Gastroesophageal sphincter (tissue), 4 donors: ENCODE results near the gene ZNF468. TPM values are rescaled to one million over a fixed set of nuclear protein-coding genes. Genes with fewer than 3 reads are reported as not detected.
A peak's percentile ranks its signal among the peaks of the same experiment; 100 is the strongest.
"Not testable (repeated sequence)": the region's sequence is repeated elsewhere in the genome, so short reads cannot be mapped to it uniquely, and the experiment has no call there.

ENCODE experiments used
- ATAC-seq: fragments of 150-250 bp; one replicate; pipeline ENCODE4 v1.9.1; 2016; ENCODE audit warnings: mild to moderate bottlenecking, moderate library complexity
- H3K27ac ChIP-seq, 4 donors: fragments of 200-600 bp; sonication (generic) in 3 of 4; 1 replicate in 3 of 4; 2 replicates in 1 of 4; pipeline ENCODE4 v1.5.1; 2016 to 2019
- H3K27me3 ChIP-seq: fragments of 200-600 bp; sonication (generic); one replicate; pipeline ENCODE4 v1.5.1; 2019
- H3K36me3 ChIP-seq, 2 donors: fragments of 200-600 bp; sonication (generic); one replicate each; pipeline ENCODE4 v1.5.1; 2019; ENCODE audit warnings: control low read depth in 1 of 2
- H3K4me1 ChIP-seq, 3 donors: fragments of 200-600 bp; sonication (generic); 1 replicate in 2 of 3; 2 replicates in 1 of 3; pipeline ENCODE4 v1.5.1; 2016 to 2019; ENCODE audit warnings: control low read depth in 2 of 3
- H3K4me3 ChIP-seq, 2 donors: fragments of 200-600 bp; sonication (generic); one replicate each; pipeline ENCODE4 v1.5.1; 2019; ENCODE audit warnings: mild to moderate bottlenecking in 1 of 2, moderate library complexity in 1 of 2
- H3K9me3 ChIP-seq, 3 donors: fragments of 200-600 bp; sonication (generic); one replicate each; pipeline ENCODE4 v1.5.1; 2017 to 2019; ENCODE audit warnings: control low read depth in 2 of 3
- EP300 ChIP-seq: sonication (generic); formaldehyde crosslinking; IDR thresholded peaks from one replicate; pipeline ENCODE4 v1.6.1; 2017; ENCODE audit warnings: antibody characterized with exemption, mild to moderate bottlenecking
- POLR2A ChIP-seq, 2 donors: fragments of 450-650 bp; IDR thresholded peaks; one replicate each; pipeline ENCODE4 v1.6.1; 2017; ENCODE audit warnings: antibody characterized with exemption in 2 of 2, mild to moderate bottlenecking in 2 of 2, moderate library complexity in 1 of 2
- POLR2AphosphoS5 ChIP-seq: sonication (generic); formaldehyde crosslinking; IDR thresholded peaks from one replicate; pipeline ENCODE4 v1.6.1; 2017; ENCODE audit warnings: antibody characterized with exemption
- WGBS, 2 donors: methylation state at CpG; one replicate each; pipeline ENCODE4 v1.1.5; 2018; ENCODE audit warnings: low coverage in 1 of 2; 5-methylcytosine and 5-hydroxymethylcytosine counted together
- total RNA-seq, 4 donors: library from RNA; depleted of rRNA; stranded (reverse); fragments of >200 nt; gene quantifications; one replicate each; pipeline ENCODE4 v1.1.0, GENCODE V29; 2016
- TF ChIP-seq, protein P1 (sequence below), 4 experiments: fragments of 200-600 bp in 2 of 4; fragments of 450-650 bp in 2 of 4; sonication (generic) in 1 of 4; IDR thresholded peaks; one replicate each; pipeline ENCODE4 v1.5.1; 2017 to 2019; ENCODE audit warnings: antibody characterized with exemption in 4 of 4, mild to moderate bottlenecking in 2 of 4, moderate library complexity in 2 of 4

Gene ZNF468
- total RNA-seq, 4 donors from 2014 or later, result 10.0 to 17.0 (median 13.2) TPM

DNA sequence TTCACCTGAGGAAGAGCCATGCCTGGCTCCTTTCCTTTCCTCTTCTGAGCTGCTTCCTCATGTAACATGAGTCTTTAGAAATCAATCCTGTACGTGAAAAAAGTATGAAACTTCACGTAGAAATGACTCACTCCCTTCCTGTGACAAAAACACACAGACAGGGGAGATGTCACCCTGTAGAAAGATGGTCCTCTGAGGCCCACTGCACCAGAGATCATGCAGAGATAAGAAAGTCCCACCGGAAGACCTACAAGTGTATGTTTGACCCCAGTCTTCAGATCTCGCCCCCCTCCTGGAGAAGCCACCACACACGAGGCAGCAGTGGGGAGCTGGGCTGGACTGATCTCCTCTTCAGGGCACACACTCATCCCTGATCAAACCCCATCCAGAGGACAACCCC, 23.9 kb downstream of the ZNF468 start:
- not testable (repeated sequence) for H3K27ac ChIP-seq, H3K4me3 ChIP-seq, H3K4me1 ChIP-seq, H3K27me3 ChIP-seq, ATAC-seq
- H3K9me3 ChIP-seq, result peaks cover 0 to 14% (median 0%) of the 10 kb centered on the region in 3 donors
- H3K36me3 ChIP-seq, result peaks cover 0 to 11% of the 10 kb centered on the region in 2 donors
- 50 to 66% methylated on average over 2 of the region's 5 CpGs for WGBS, 2 donors

DNA sequence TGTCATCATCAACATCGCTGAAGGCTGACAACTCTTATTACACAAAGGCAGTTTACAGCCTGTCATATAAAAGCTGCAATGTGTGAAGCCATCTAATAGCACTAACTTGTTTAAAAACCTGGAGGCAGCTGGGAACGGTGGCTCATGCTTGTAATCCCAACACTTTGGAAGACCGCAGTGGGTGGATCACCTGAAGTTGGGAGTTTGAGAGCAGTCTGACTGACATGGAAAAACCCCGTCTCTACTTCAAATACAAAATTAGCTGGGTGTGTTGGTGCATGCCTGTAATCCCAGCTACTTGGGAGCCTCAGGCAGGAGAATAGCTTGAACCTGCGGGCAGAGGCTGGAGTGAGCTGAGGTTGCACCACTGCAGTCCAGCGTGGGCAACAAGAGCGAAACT, 27.6 kb downstream of the ZNF468 start:
- H3K27ac ChIP-seq, H3K4me1 ChIP-seq, H3K9me3 ChIP-seq, H3K4me3 ChIP-seq, ATAC-seq, H3K36me3 ChIP-seq, H3K27me3 ChIP-seq: not testable (repeated sequence)
- WGBS, 2 donors, result 68 to 71% methylated on average over 3 to 4 of the region's 7 CpGs

DNA sequence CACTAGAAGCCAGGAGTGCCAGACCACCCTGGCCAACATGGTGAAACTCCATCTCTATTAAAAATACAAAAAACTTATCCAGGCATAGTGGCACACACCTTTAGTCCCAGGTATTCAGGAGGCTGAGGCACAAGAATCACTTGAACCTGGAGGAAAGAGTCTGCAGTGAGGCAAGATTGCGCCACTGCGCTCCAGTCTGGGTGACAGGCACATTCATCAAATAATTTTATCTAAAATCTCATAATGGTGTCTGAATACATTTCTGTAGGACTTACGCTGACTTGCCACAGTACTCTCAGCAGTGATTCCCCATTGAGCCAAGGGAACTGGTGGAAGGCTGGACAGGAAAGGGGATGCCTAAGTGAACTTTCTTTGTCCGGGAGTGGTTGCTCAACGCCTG, 31.7 kb downstream of the ZNF468 start:
- no peak overlapping the region for H3K4me3 ChIP-seq
- no peak for ATAC-seq
- TF ChIP-seq EP300, result no peak
- no peak for TF ChIP-seq POLR2A (IDR thresholded peaks at IDR 0.05)
- no peak for TF ChIP-seq POLR2AphosphoS5
- TF ChIP-seq, protein P1, sequence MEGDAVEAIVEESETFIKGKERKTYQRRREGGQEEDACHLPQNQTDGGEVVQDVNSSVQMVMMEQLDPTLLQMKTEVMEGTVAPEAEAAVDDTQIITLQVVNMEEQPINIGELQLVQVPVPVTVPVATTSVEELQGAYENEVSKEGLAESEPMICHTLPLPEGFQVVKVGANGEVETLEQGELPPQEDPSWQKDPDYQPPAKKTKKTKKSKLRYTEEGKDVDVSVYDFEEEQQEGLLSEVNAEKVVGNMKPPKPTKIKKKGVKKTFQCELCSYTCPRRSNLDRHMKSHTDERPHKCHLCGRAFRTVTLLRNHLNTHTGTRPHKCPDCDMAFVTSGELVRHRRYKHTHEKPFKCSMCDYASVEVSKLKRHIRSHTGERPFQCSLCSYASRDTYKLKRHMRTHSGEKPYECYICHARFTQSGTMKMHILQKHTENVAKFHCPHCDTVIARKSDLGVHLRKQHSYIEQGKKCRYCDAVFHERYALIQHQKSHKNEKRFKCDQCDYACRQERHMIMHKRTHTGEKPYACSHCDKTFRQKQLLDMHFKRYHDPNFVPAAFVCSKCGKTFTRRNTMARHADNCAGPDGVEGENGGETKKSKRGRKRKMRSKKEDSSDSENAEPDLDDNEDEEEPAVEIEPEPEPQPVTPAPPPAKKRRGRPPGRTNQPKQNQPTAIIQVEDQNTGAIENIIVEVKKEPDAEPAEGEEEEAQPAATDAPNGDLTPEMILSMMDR (IDR thresholded peaks at IDR 0.05), result no peak

DNA sequence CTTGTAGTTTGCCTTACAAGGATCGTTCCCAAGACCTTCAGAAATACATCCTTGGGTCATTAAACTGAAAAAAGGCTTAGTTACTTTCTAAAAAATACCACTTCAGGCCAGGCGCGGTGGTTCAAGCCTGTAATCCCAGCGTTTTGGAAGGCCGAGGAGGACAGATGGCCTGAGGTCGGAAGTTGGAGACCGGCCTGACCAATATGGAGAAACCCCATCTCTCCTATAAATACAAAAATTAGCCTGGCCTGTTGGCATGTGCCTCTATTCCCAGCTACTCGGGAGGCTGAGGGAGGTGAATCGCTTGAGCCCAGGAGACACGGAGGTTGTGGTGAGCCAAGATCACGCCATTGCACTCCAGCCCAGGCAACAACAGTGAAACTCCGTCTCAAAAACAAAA, 33.7 kb downstream of the ZNF468 start:
- 86 to 94% methylated on average over 8 to 11 of the region's 12 CpGs for WGBS, 2 donors
- H3K4me3 ChIP-seq, result no peak overlapping the region
- ATAC-seq, result no peak
- TF ChIP-seq EP300 (no peak), POLR2AphosphoS5 (no peak), POLR2A (IDR thresholded peaks at IDR 0.05) (no peak)
- TF ChIP-seq, protein P1 (IDR thresholded peaks at IDR 0.05), result no peak
- H3K36me3 ChIP-seq, result no peaks in the 10 kb centered on the region
- no peak overlapping the region for H3K27ac ChIP-seq
- no peaks in the 10 kb centered on the region for H3K27me3 ChIP-seq
- H3K9me3 ChIP-seq, result no peaks in the 10 kb centered on the region
- peaks cover 0 to 13% (median 0%) of the 10 kb centered on the region in 3 donors for H3K4me1 ChIP-seq

More for the DNA sequence above, 31.7 kb downstream of the ZNF468 start:
- 92 to 96% methylated on average over 4 of the region's 5 CpGs for WGBS, 2 donors
- Histone ChIP-seq H3K4me1 (peaks cover 0 to 6% (median 0%) of the 10 kb centered on the region in 3 donors), H3K36me3 (no peaks in the 10 kb centered on the region), H3K27me3 (no peaks in the 10 kb centered on the region), H3K9me3 (no peaks in the 10 kb centered on the region), H3K27ac (no peak overlapping the region)

DNA sequence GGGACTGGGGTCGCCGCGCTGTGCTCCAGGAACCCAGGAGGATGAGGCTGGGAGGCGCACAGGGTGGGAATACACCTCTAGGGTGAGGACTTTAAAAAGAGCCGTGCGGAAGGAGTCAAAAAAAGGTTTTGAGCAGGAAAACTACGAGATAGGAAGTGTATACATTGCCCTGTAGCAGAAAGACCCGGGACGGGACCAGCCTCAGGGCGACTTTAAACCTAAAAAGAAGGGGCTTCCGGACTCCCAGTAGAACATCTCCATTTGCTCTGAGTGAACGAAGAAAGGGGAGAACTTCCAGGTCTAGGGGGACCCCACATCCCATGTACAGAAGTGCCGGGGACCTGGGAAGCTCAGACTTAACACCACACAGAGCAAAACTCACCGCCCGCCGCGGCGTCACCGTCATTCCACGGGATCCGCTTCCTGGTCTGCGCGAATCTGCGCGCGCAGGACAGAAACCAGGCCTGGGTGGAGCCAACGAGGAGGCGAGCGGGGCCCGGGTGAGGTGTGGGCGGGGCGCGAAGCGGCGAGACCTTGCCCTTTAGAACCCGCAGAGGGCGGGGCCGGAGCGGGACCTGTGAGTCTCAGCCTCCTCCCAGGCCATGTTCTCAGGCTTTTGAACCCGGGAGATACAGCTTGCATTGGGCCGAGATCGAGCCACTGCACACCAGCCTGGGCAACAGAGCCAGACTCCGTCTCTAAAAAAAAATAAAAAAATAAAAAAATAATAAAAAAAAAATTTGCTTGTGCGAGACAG, 36.0 kb downstream of the ZNF468 start, which contains the start of gene ZNF28:
ZNF28 (minus strand) TSS at position 430 of the 757 bp plus-strand sequence. CDS start 3,675 bp downstream, outside the sequence.
- ATAC-seq, result peak; percentile 100
- H3K27ac ChIP-seq, result peak within 1 kb of the TSS; percentile 19 to 85 (median 73)
- peaks cover 0 to 19% of the 10 kb centered on the region in 2 donors for H3K36me3 ChIP-seq
- TF ChIP-seq, protein P1 (IDR thresholded peaks at IDR 0.05), result peak in 1 of 4 experiments; percentile 10
- peak within 1 kb of the TSS; percentile 63 for H3K4me3 ChIP-seq
- H3K27me3 ChIP-seq, H3K9me3 ChIP-seq: not testable (repeated sequence)
- peaks cover 0 to 13% (median 0%) of the 10 kb centered on the region in 3 donors for H3K4me1 ChIP-seq
- WGBS, 2 donors, result 0 to 1% methylated on average over 11 to 17 of the region's 44 CpGs

DNA sequence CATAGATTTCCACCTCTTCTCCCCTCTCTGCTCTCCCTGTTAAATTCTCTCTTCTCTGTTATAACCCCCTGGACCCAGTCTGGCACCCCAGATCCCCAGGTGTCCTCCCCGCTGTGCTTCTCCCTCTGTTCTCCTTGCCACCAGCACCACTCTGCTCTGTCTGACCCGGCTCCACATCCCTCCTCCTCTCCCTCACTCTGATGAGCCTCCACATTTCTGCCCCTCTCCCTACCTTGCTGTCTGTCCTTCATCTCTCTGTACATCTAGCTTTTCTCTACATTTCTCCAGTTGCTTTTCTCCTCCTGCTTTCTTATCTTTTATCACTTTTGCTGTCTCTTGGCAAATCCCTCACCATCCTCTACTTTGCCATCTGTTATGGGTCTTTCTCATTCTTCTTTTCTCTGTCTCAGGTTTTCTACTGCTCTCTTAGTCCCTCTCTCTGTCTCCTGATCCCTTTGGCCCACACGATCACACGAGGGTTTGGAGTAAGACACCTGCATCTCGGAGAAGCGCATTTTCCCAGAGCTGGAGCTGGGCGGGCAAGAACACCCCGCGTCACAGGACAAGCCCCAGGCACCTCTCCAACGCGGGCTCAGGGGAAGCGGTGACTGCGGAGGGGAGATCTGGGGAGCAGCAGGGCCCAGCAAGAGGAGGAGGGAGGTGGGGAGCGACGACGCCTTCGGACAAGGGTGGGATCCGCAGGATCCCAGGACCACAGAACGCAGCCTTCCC, 36.8 kb downstream of the ZNF468 start:
- 9 to 11% methylated on average over 6 to 11 of the region's 19 CpGs for WGBS, 2 donors
- Histone ChIP-seq H3K36me3 (peaks cover 0 to 27% of the 10 kb centered on the region in 2 donors), H3K4me3 (peak overlapping the region; percentile 63), H3K4me1 (peaks cover 0 to 13% (median 0%) of the 10 kb centered on the region in 3 donors), H3K27ac (peak overlapping the region; percentile 19 to 85 (median 73))
- ATAC-seq, result peak; percentile 67
- H3K9me3 ChIP-seq, H3K27me3 ChIP-seq: not testable (repeated sequence)
